A549 (cell line): ENCODE data around the gene MPZ.

Experiments
- CEBPB ChIP-seq, 2 experiments: fragments of >200 bp in 1 of 2; sonication (Bioruptor Twin) in 1 of 2; formaldehyde crosslinking in 1 of 2; IDR thresholded peaks; 2 replicates each; pipeline ENCODE4 v1.6.1; 2012 to 2016
- CHD2 ChIP-seq: fragments of 150-350 bp; IDR thresholded peaks from 2 replicates; pipeline ENCODE4 v1.6.1; 2014; ENCODE audit warnings: low read length; ENCODE audit not compliant: partially characterized antibody
- ELK1 ChIP-seq: fragments of 150-350 bp; IDR thresholded peaks from 2 replicates; pipeline ENCODE4 v1.6.1; 2014; ENCODE audit warnings: low read depth, mild to moderate bottlenecking, low read length
- JUNB ChIP-seq: fragments of >200 bp; sonication (Bioruptor Twin); formaldehyde crosslinking; IDR thresholded peaks from 2 replicates; pipeline ENCODE4 v1.6.1; 2016
- MAFK ChIP-seq: fragments of 450-650 bp; IDR thresholded peaks from 2 replicates; pipeline ENCODE4 v1.6.1; 2014; ENCODE audit not compliant: partially characterized antibody
- PBX3 ChIP-seq: IDR thresholded peaks from 2 replicates; pipeline ENCODE4 v1.6.1; 2012
- RAD21 ChIP-seq, 2 experiments: fragments of >200 bp in 1 of 2; sonication (Bioruptor Twin) in 1 of 2; formaldehyde crosslinking in 1 of 2; IDR thresholded peaks in 1 of 2; conservative IDR thresholded peaks in 1 of 2; 2 replicates in 1 of 2; 3 replicates in 1 of 2; pipeline ENCODE4 v1.6.1; 2012 to 2018; ENCODE audit warnings: inconsistent platforms in 1 of 2
- RARB ChIP-seq: fragments of 250-450 bp; sonication (Bioruptor Pico); IDR thresholded peaks from 2 replicates; pipeline ENCODE4 v1.8.0; 2021; ENCODE audit warnings: mild to moderate bottlenecking, moderate library complexity
- RFX5 ChIP-seq: fragments of 450-650 bp; IDR thresholded peaks from 2 replicates; pipeline ENCODE4 v1.7.1; 2014; ENCODE audit warnings: antibody characterized with exemption, mild to moderate bottlenecking, moderate library complexity
- USF2 ChIP-seq: fragments of 450-650 bp; IDR thresholded peaks from 2 replicates; pipeline ENCODE4 v1.6.1; 2014; ENCODE audit warnings: antibody characterized with exemption

- TF ChIP-seq ELK1 (no peak), PBX3 (no peak), USF2 (no peak), RAD21 (conservative IDR thresholded peaks at IDR 0.05 in 1 of 2, IDR thresholded peaks at IDR 0.05 in 1 of 2) (no peak), RFX5 (no peak), RARB (no peak), CHD2 (no peak), JUNB (no peak), CEBPB (IDR thresholded peaks at IDR 0.05) (no peak), MAFK (no peak)
These were observed 26.0 kb upstream of the MPZ start for GRCh38 chr1:161335796-161336195.
